IPS-NIHi11 (cell line): Measurements from ENCODE around the gene ASB11.

ENCODE experiments used
- DNase-seq: peaks from one replicate; pipeline ENCODE4 v3.0.0; 2012; ENCODE audit warnings: mixed read lengths, low spot score

The ASB11 gene, protein sequence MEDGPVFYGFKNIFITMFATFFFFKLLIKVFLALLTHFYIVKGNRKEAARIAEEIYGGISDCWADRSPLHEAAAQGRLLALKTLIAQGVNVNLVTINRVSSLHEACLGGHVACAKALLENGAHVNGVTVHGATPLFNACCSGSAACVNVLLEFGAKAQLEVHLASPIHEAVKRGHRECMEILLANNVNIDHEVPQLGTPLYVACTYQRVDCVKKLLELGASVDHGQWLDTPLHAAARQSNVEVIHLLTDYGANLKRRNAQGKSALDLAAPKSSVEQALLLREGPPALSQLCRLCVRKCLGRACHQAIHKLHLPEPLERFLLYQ

GRCh38 chrX:15315509-15315908, at the start of gene ASB11:
TSS of gene ASB11 (minus strand) at chrX:15315640. CDS start at chrX:15315605, 35 bp downstream.
- DNase-seq, result no peak

DNA sequence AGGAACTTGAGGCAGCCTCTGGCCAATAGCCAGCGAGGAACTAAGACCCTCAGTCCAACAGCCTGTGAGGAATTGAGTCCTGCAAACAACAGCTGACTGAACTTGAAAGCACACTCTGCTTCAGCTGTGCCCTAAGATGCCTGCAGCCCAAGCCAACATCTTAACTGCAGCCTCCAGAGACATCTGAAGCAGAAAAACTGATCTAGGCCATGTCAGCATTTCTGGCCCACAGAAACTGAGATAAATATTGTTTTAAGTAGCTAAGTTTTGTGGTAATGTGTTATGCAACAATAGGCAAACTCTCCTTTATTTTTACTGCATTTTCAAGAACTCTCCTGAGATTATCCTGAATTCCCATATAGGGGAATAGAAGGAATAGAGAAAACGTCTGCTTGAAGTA, 44.3 kb upstream of the ASB11 start:
- DNase-seq, result no peak

GRCh38 chrX:15358533-15358932, 43.1 kb upstream of the ASB11 start:
- no peak for DNase-seq

DNA sequence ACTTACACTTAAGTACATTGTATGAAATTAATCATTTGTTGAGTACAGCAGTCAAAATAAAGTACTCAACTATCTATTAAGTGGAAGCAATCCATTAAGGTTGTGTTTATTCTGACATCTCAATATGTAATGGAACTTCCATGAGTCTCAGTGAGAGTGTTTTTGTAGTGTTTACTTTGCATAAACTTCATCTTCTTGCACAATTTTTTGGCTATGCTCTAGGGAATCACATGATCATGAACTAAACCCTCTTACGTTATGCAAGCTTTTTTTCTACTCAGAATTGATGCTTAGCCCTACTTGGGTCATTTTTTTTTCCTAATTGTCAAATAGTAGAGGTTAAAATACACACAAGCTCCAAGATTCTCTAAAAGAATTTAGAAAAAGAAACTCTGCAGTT, 41.0 kb upstream of the ASB11 start:
- DNase-seq, result no peak

- DNase-seq, result peak; percentile 10
Measured at GRCh38 chrX:15350329-15350996, 35.0 kb upstream of the ASB11 start.

- DNase-seq, result peak; percentile 32
Measured at GRCh38 chrX:15349046-15349445, 33.6 kb upstream of the ASB11 start.

GRCh38 chrX:15345976-15346375, 30.5 kb upstream of the ASB11 start:
- DNase-seq, result no peak

- DNase-seq, result no peak
Measured at GRCh38 chrX:15344106-15344505, 28.7 kb upstream of the ASB11 start.

GRCh38 chrX:15343075-15343476, 27.6 kb upstream of the ASB11 start:
- DNase-seq, result no peak

GRCh38 chrX:15340867-15341266, 25.4 kb upstream of the ASB11 start:
- no peak for DNase-seq

- DNase-seq, result peak; percentile 14
Measured at GRCh38 chrX:15336023-15336413, 20.6 kb upstream of the ASB11 start.

DNA sequence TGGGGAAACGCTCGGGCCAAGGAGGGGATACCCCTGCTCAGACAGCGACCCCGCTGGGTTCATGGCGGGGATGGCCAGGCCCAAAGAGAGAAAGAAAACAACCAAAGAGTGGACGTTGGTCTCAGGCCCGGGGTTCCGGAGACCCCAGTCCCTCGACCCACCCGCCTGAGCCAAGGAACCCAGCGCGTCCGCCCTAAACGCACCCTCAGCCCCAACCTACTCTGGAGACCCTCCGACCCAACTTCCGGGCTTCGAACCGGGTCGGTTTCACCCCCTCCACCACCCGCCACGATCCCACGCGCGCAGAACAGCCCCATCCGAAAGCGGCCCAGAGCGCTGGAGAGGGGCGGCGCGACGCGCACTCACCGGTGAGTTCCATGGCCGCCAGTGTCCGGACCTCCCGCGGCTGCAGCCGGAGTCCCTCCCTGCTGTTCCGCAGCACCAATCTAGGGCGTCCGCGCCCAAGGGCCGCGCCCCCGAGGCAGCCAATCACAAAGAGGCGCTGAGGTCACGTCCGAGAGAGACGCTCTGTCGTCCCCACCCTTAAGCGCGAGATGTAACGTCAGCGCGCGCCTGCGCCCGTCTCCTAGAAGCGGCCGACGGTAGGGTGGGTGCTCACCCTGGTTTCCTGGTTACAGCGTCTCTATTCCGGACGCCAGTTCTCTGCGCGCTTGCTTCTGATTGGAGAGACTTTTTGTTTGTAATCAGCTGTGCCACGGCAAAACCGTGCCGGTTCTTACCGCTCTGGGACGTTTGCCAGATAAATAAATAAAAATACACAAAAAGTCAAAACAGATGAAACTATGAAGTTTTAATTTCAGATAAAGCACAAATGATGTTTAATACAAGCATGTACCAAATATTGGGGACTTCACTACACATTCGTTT, 19.9 kb upstream of the ASB11 start, which contains the start of gene PIGA:
TSS of gene PIGA (minus strand) at position 389 of the 888 bp plus-strand sequence. CDS start 3,593 bp downstream, outside the sequence.
- peak; percentile 93 for DNase-seq

DNA sequence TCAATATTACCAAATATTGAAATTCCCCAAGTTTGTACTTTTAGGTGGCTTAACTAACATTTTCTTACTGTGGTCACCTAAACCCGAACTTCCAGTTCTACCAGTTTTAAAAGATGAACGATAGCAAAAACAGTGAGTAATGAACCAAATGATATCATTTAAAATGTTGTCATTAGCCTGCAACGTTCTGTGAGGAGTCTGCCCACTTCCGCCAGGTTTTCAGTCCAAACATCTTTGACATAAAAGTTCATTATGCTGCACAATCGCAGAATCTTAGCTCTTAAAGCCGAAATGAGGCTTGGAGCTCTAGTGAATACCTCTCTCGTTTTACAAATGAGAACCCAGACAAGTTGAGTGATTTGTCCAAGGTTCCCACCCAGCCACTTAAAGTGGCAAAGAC, 19.1 kb upstream of the ASB11 start:
- no peak for DNase-seq

DNA sequence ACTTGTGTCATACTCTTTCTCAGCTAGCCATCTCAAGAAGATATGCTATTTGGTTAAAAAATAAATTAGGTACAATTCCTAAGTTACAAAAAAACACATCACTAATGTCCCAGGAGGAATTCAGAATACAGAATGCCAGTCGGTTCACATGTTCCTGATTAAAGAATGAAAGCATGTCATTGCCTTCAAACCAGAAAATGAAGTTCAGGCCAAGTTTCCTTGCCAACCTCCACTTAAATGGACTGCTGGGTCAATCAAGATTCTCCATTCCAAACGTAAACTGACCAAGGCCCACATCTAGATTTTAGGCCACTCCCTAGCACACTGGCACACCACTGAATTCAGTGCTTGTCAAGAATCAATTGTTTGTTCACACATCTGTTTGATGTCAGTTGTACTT, 13.4 kb upstream of the ASB11 start:
- DNase-seq, result no peak

DNA sequence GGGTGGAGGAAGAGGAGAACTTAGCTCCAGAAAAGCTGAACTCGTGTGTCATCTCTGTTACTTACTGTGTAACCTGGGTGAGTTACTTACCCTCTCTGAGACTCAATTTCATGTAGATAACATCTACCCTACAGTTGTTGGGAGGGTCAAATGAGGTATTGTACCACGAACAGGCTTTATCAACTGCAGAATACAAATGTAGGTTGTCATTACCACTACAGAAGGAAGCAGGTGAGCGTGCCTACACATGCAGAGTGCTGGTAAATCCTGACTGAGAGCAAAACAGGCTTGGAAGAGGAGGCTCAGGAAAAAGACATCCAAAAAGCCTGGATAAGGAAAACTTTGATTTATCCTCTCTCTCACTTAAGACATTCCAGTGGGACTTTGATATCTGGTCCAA, 12.7 kb upstream of the ASB11 start:
- no peak for DNase-seq

GRCh38 chrX:15322472-15322871, 7.0 kb upstream of the ASB11 start:
- DNase-seq, result no peak

- DNase-seq, result no peak
Measured at GRCh38 chrX:15322072-15322471, 6.6 kb upstream of the ASB11 start.

DNA sequence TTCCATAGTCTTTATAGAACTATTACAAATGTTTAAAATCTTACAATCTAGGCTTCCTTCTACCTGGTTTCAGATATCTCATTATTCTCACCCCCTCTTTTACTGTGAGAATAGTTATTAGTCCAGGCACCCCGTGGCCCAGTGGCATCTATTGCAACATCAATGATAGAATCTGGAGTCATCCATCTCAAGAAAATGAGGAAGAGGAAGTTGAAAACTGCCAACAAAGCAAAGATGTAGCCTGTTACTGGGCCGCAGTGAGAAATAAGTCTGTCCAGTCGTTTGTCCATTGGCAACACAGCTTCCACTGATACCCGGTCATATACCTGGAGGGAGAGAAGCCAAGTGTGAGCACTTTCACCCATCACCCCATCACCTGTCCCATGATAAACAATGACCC, 6.0 kb upstream of the ASB11 start:
- DNase-seq, result no peak

GRCh38 chrX:15320297-15320696, 4.9 kb upstream of the ASB11 start:
- no peak for DNase-seq

- DNase-seq, result no peak
Measured at GRCh38 chrX:15319075-15319474, 3.6 kb upstream of the ASB11 start.

DNA sequence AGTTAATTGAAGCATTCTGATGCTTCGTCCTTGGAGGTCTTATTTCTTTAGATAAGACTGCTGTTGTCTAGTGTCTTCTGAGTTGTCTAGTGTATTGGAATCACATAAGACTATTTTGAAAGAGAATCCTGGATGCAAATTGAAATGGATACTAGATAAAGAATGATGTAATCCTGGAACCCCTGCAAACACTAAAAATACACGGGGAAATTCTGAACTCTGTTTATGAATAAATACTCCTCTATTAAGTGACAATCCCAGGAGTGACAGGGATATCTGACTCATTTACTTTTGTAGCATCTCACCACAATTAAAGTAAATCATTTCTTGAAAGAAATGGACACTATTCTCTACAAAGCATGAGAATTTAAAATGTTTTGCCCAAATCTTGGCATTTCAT, 968 bp downstream of the ASB11 start:
- no peak for DNase-seq

- DNase-seq, result no peak
Measured at GRCh38 chrX:15311119-15311518, 4.3 kb downstream of the ASB11 start.

DNA sequence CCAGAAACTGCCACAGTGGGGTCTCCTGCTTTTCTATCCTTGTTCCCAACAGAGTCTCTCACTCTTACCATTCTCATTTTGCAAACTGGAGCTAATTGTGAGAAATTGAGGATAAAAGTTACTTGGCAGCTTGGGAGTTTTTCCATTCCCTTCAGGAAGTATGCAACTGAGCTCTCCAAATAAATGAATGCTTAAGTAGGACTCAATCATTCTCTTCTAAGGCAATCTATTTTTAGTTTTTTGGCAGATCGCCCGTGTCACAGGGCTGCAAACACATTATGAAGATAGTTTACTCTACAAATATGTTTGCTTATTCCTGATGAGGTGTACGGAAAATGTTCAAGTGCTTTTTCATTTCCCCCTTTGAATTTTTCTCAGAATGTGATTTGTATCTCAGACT, 5.3 kb downstream of the ASB11 start:
- DNase-seq, result no peak
